ENCODE measurements around the gene ZBTB17.

Gene ZBTB17

GRCh38 chr1:15945011-15945831 is 30.7 kb downstream of the ZBTB17 start:
- H3K36me3 ChIP-seq (ENCODE audit: control insufficient read depth, insufficient read depth, low read length), result peaks cover 80% of the 10 kb centered on the region
- H3K4me1 ChIP-seq (ENCODE audit: control insufficient read depth, insufficient read depth, low read length, poor library complexity, severe bottlenecking), result peaks cover 18% of the 10 kb centered on the region
- no peak overlapping the region for H3K27ac ChIP-seq (ENCODE audit: low read depth, low read length, severe bottlenecking)
- WGBS, 2 experiments (ENCODE audit: insufficient coverage in 2 of 2), result 94 to 95% methylated on average over 36 to 38 of the region's 39 CpGs
- no peaks in the 10 kb centered on the region for H3K9me3 ChIP-seq (ENCODE audit: control insufficient read depth, low read length)
- no peak overlapping the region for H3K4me3 ChIP-seq (ENCODE audit: extremely low read depth, insufficient read depth, low read length, poor library complexity, severe bottlenecking)

GRCh38 chr1:15944308-15945010 is 31.4 kb downstream of the ZBTB17 start:
- Histone ChIP-seq H3K27ac (ENCODE audit: low read depth, low read length, severe bottlenecking) (no peak overlapping the region), H3K9me3 (ENCODE audit: control insufficient read depth, low read length) (no peaks in the 10 kb centered on the region), H3K36me3 (ENCODE audit: control insufficient read depth, insufficient read depth, low read length) (peaks cover 84% of the 10 kb centered on the region), H3K4me3 (ENCODE audit: extremely low read depth, insufficient read depth, low read length, poor library complexity, severe bottlenecking) (no peak overlapping the region), H3K4me1 (ENCODE audit: control insufficient read depth, insufficient read depth, low read length, poor library complexity, severe bottlenecking) (peaks cover 14% of the 10 kb centered on the region)
- 95 to 97% methylated on average over 47 to 55 of the region's 55 CpGs for WGBS, 2 experiments (ENCODE audit: insufficient coverage in 2 of 2)

GRCh38 chr1:15943992-15944307 is 32.0 kb downstream of the ZBTB17 start:
- Histone ChIP-seq H3K4me3 (ENCODE audit: extremely low read depth, insufficient read depth, low read length, poor library complexity, severe bottlenecking) (no peak overlapping the region), H3K36me3 (ENCODE audit: control insufficient read depth, insufficient read depth, low read length) (peaks cover 89% of the 10 kb centered on the region), H3K9me3 (ENCODE audit: control insufficient read depth, low read length) (no peaks in the 10 kb centered on the region), H3K4me1 (ENCODE audit: control insufficient read depth, insufficient read depth, low read length, poor library complexity, severe bottlenecking) (peaks cover 14% of the 10 kb centered on the region), H3K27ac (ENCODE audit: low read depth, low read length, severe bottlenecking) (no peak overlapping the region)
- 96 to 99% methylated on average over 19 to 20 of the region's 22 CpGs for WGBS, 2 experiments (ENCODE audit: insufficient coverage in 2 of 2)

GRCh38 chr1:15943328-15943991 is 32.4 kb downstream of the ZBTB17 start:
- H3K9me3 ChIP-seq (ENCODE audit: control insufficient read depth, low read length), result no peaks in the 10 kb centered on the region
- WGBS, 2 experiments (ENCODE audit: insufficient coverage in 2 of 2), result 96 to 98% methylated on average over 30 to 31 of the region's 33 CpGs
- peaks cover 90% of the 10 kb centered on the region for H3K36me3 ChIP-seq (ENCODE audit: control insufficient read depth, insufficient read depth, low read length)
- no peak overlapping the region for H3K4me3 ChIP-seq (ENCODE audit: extremely low read depth, insufficient read depth, low read length, poor library complexity, severe bottlenecking)
- H3K27ac ChIP-seq (ENCODE audit: low read depth, low read length, severe bottlenecking), result no peak overlapping the region
- H3K4me1 ChIP-seq (ENCODE audit: control insufficient read depth, insufficient read depth, low read length, poor library complexity, severe bottlenecking), result peaks cover 14% of the 10 kb centered on the region

GRCh38 chr1:15942661-15943327 is 33.1 kb downstream of the ZBTB17 start:
- 94 to 96% methylated on average over 15 to 17 of the region's 18 CpGs for WGBS, 2 experiments (ENCODE audit: insufficient coverage in 2 of 2)
- peaks cover 16% of the 10 kb centered on the region for H3K4me1 ChIP-seq (ENCODE audit: control insufficient read depth, insufficient read depth, low read length, poor library complexity, severe bottlenecking)
- H3K4me3 ChIP-seq (ENCODE audit: extremely low read depth, insufficient read depth, low read length, poor library complexity, severe bottlenecking), result no peak overlapping the region
- H3K27ac ChIP-seq (ENCODE audit: low read depth, low read length, severe bottlenecking), result no peak overlapping the region
- no peaks in the 10 kb centered on the region for H3K9me3 ChIP-seq (ENCODE audit: control insufficient read depth, low read length)
- peaks cover 90% of the 10 kb centered on the region for H3K36me3 ChIP-seq (ENCODE audit: control insufficient read depth, insufficient read depth, low read length)

- Histone ChIP-seq H3K27ac (ENCODE audit: low read depth, low read length, severe bottlenecking) (no peak overlapping the region), H3K4me1 (ENCODE audit: control insufficient read depth, insufficient read depth, low read length, poor library complexity, severe bottlenecking) (peaks cover 23% of the 10 kb centered on the region), H3K4me3 (ENCODE audit: extremely low read depth, insufficient read depth, low read length, poor library complexity, severe bottlenecking) (no peak overlapping the region), H3K9me3 (ENCODE audit: control insufficient read depth, low read length) (no peaks in the 10 kb centered on the region), H3K36me3 (ENCODE audit: control insufficient read depth, insufficient read depth, low read length) (peaks cover 90% of the 10 kb centered on the region)
- 95 to 98% methylated on average over 27 to 31 of the region's 32 CpGs for WGBS, 2 experiments (ENCODE audit: insufficient coverage in 2 of 2)
These were observed 33.8 kb downstream of the ZBTB17 start for GRCh38 chr1:15941899-15942660.

- WGBS, 2 experiments (ENCODE audit: insufficient coverage in 2 of 2), result 92 to 94% methylated on average over 9 to 10 of the region's 13 CpGs
- Histone ChIP-seq H3K27ac (ENCODE audit: low read depth, low read length, severe bottlenecking) (no peak overlapping the region), H3K4me1 (ENCODE audit: control insufficient read depth, insufficient read depth, low read length, poor library complexity, severe bottlenecking) (peaks cover 28% of the 10 kb centered on the region), H3K9me3 (ENCODE audit: control insufficient read depth, low read length) (no peaks in the 10 kb centered on the region), H3K4me3 (ENCODE audit: extremely low read depth, insufficient read depth, low read length, poor library complexity, severe bottlenecking) (no peak overlapping the region), H3K36me3 (ENCODE audit: control insufficient read depth, insufficient read depth, low read length) (peaks cover 94% of the 10 kb centered on the region)
These were observed 34.7 kb downstream of the ZBTB17 start for GRCh38 chr1:15941044-15941840.

GRCh38 chr1:15940110-15941043 is 35.5 kb downstream of the ZBTB17 start:
- H3K27ac ChIP-seq (ENCODE audit: low read depth, low read length, severe bottlenecking), result no peak overlapping the region
- H3K4me3 ChIP-seq (ENCODE audit: extremely low read depth, insufficient read depth, low read length, poor library complexity, severe bottlenecking), result no peak overlapping the region
- 92 to 97% methylated on average over 6 to 7 of the region's 13 CpGs for WGBS, 2 experiments (ENCODE audit: insufficient coverage in 2 of 2)
- H3K36me3 ChIP-seq (ENCODE audit: control insufficient read depth, insufficient read depth, low read length), result peaks cover 91% of the 10 kb centered on the region
- peaks cover 28% of the 10 kb centered on the region for H3K4me1 ChIP-seq (ENCODE audit: control insufficient read depth, insufficient read depth, low read length, poor library complexity, severe bottlenecking)
- no peaks in the 10 kb centered on the region for H3K9me3 ChIP-seq (ENCODE audit: control insufficient read depth, low read length)

Measured in mesodermal cell (in vitro differentiated cells).